WTC11 (cell line): ENCODE data around the gene HDHD5. TPM values are rescaled to one million over a fixed set of nuclear protein-coding genes. Genes with fewer than 3 reads are reported as not detected.

Experiments
- ATAC-seq: fragments of 200-7000 bp; cut with Tn5 transposase; 2 replicates; pipeline ENCODE4 v1.10.0; 2021; ENCODE audit warnings: mild to moderate bottlenecking, moderate library complexity
- CTCF ChIA-PET: fragments of 300-600 bp; sonication (Branson Sonifier 250); formaldehyde crosslinking; loops from one replicate; lab custom pipeline; 2021; ENCODE audit warnings: antibody characterized with exemption; lab: Charles Lee
- POLR2A ChIA-PET: fragments of 350-600 bp; sonication (Branson Sonifier 250); formaldehyde crosslinking; loops from one replicate; lab custom pipeline; 2021; ENCODE audit warnings: antibody characterized with exemption; lab: Charles Lee
- DNase-seq: peaks from one replicate; pipeline ENCODE4 v3.0.0; 2021; ENCODE audit warnings: low spot score
- H3K27ac Mint-ChIP-seq: 2 replicates; pipeline ENCODE4 v1.8.0; 2021; ENCODE audit warnings: mixed read lengths
- H3K27me3 Mint-ChIP-seq: 2 replicates; pipeline ENCODE4 v1.8.0; 2021; ENCODE audit warnings: low read depth, mild to moderate bottlenecking, moderate library complexity, mixed read lengths
- H3K36me3 Mint-ChIP-seq: 2 replicates; pipeline ENCODE4 v1.8.0; 2021; ENCODE audit warnings: mixed read lengths
- H3K4me1 Mint-ChIP-seq: 2 replicates; pipeline ENCODE4 v1.8.0; 2022; ENCODE audit warnings: mixed read lengths
- H3K4me3 Mint-ChIP-seq: 2 replicates; pipeline ENCODE4 v1.8.0; 2021; ENCODE audit warnings: mild to moderate bottlenecking, moderate library complexity, mixed read lengths
- H3K9me3 Mint-ChIP-seq: 2 replicates; pipeline ENCODE4 v1.8.0; 2021; ENCODE audit warnings: mixed read lengths
- ATF2 ChIP-seq: sonication (generic); formaldehyde crosslinking; IDR thresholded peaks from 2 replicates; pipeline ENCODE4 v1.8.1; 2022; ENCODE audit warnings: low read depth, missing genetic modification reagents, borderline replicate concordance
- ATF3 ChIP-seq: sonication (generic); formaldehyde crosslinking; conservative IDR thresholded peaks from 2 replicates; pipeline ENCODE4 v1.8.1; 2022; ENCODE audit warnings: mild to moderate bottlenecking, missing genetic modification reagents
- CBFB ChIP-seq: sonication (generic); formaldehyde crosslinking; IDR thresholded peaks from 2 replicates; pipeline ENCODE4 v1.8.1; 2022; ENCODE audit warnings: mild to moderate bottlenecking, low read depth, missing genetic modification reagents
- CDX4 ChIP-seq: fragments of 250-450 bp; sonication (Bioruptor Pico); IDR thresholded peaks from 2 replicates; pipeline ENCODE4 v1.9.0; 2021; ENCODE audit warnings: moderate library complexity, mild to moderate bottlenecking, inconsistent platforms, borderline replicate concordance
- ELF4 ChIP-seq: sonication (generic); formaldehyde crosslinking; IDR thresholded peaks from 2 replicates; pipeline ENCODE4 v1.8.1; 2022; ENCODE audit warnings: low read depth, mild to moderate bottlenecking, moderate library complexity, missing genetic modification reagents
- ETV6 ChIP-seq: sonication (generic); formaldehyde crosslinking; IDR thresholded peaks from 2 replicates; pipeline ENCODE4 v1.8.1; 2022; ENCODE audit warnings: mild to moderate bottlenecking, missing genetic modification reagents
- FOXJ3 ChIP-seq: sonication (generic); formaldehyde crosslinking; IDR thresholded peaks from 2 replicates; pipeline ENCODE4 v1.9.0; 2021; ENCODE audit warnings: missing genetic modification reagents, mild to moderate bottlenecking, borderline replicate concordance
- FOXP4 ChIP-seq: sonication (generic); formaldehyde crosslinking; IDR thresholded peaks from 2 replicates; pipeline ENCODE4 v1.8.0; 2022; ENCODE audit warnings: mild to moderate bottlenecking, missing genetic modification reagents
- GRHL2 ChIP-seq: fragments of 250-450 bp; sonication (Bioruptor Pico); IDR thresholded peaks from 2 replicates; pipeline ENCODE4 v1.8.0; 2022; ENCODE audit warnings: mild to moderate bottlenecking, moderate library complexity; ENCODE audit not compliant: insufficient replicate concordance, severe bottlenecking
- GTF2I ChIP-seq: fragments of 250-450 bp; sonication (Bioruptor Pico); conservative IDR thresholded peaks from 2 replicates; pipeline ENCODE4 v1.4.0; 2021; ENCODE audit warnings: mild to moderate bottlenecking
- NFE2L1 ChIP-seq: sonication (generic); formaldehyde crosslinking; IDR thresholded peaks from 2 replicates; pipeline ENCODE4 v1.8.1; 2023; ENCODE audit warnings: missing genetic modification reagents
- OVOL2 ChIP-seq: fragments of 250-450 bp; sonication (Bioruptor Pico); IDR thresholded peaks from 2 replicates; pipeline ENCODE4 v1.9.0; 2021; ENCODE audit warnings: mild to moderate bottlenecking, borderline replicate concordance
- PREB ChIP-seq: sonication (generic); formaldehyde crosslinking; IDR thresholded peaks from 2 replicates; pipeline ENCODE4 v1.8.1; 2022; ENCODE audit warnings: mild to moderate bottlenecking, missing genetic modification reagents, moderate library complexity, borderline replicate concordance
- SOX15 ChIP-seq: fragments of 250-450 bp; sonication (Bioruptor Pico); IDR thresholded peaks from 2 replicates; pipeline ENCODE4 v1.9.0; 2021; ENCODE audit warnings: mild to moderate bottlenecking
- TEAD4 ChIP-seq: sonication (generic); formaldehyde crosslinking; IDR thresholded peaks from 2 replicates; pipeline ENCODE4 v1.8.0; 2022; ENCODE audit warnings: mild to moderate bottlenecking, missing genetic modification reagents
- ZBTB21 ChIP-seq: sonication (generic); formaldehyde crosslinking; IDR thresholded peaks from 2 replicates; pipeline ENCODE4 v1.8.1; 2023; ENCODE audit warnings: mild to moderate bottlenecking, missing genetic modification reagents, borderline replicate concordance
- ZBTB43 ChIP-seq: sonication (generic); formaldehyde crosslinking; IDR thresholded peaks from 2 replicates; pipeline ENCODE4 v1.8.1; 2023; ENCODE audit warnings: mild to moderate bottlenecking, missing genetic modification reagents
- ZMAT4 ChIP-seq: fragments of 250-450 bp; sonication (Bioruptor Pico); IDR thresholded peaks from 2 replicates; pipeline ENCODE4 v1.9.0; 2021; ENCODE audit warnings: mild to moderate bottlenecking
- ZNF263 ChIP-seq: sonication (generic); formaldehyde crosslinking; IDR thresholded peaks from 2 replicates; pipeline ENCODE4 v1.8.1; 2022; ENCODE audit warnings: low read depth, mild to moderate bottlenecking, moderate library complexity, missing genetic modification reagents
- ZNF425 ChIP-seq: fragments of 250-450 bp; sonication (Bioruptor Pico); conservative IDR thresholded peaks from 2 replicates; pipeline ENCODE4 v1.9.0; 2021; ENCODE audit warnings: mild to moderate bottlenecking
- ZNF512 ChIP-seq: sonication (generic); formaldehyde crosslinking; IDR thresholded peaks from 2 replicates; pipeline ENCODE4 v1.8.1; 2022; ENCODE audit warnings: missing genetic modification reagents, borderline replicate concordance
- ZNF671 ChIP-seq: fragments of 250-450 bp; sonication (Bioruptor Pico); IDR thresholded peaks from 2 replicates; pipeline ENCODE4 v1.8.0; 2021; ENCODE audit warnings: mild to moderate bottlenecking
- total RNA-seq: library from RNA; stranded (reverse); gene quantifications from 3 replicates; pipeline ENCODE4 v1.2.3, GENCODE V29; 2021

HDHD5 gene
- total RNA-seq, 1 experiment from 2014 or later: 84.0 TPM

- no peaks in the 10 kb centered on the region for H3K27me3 Mint-ChIP-seq
- no peaks in the 10 kb centered on the region for H3K9me3 Mint-ChIP-seq
- H3K4me3 Mint-ChIP-seq: no peak overlapping the region
- TF ChIP-seq TEAD4 (CRISPR knock-in tag) (no peak), ZNF512 (CRISPR knock-in tag) (no peak), GTF2I (CRISPR knock-in tag) (no peak), GRHL2 (CRISPR knock-in tag) (no peak), FOXJ3 (CRISPR knock-in tag) (no peak), ZNF671 (CRISPR knock-in tag) (no peak), ELF4 (CRISPR knock-in tag) (no peak), ATF3 (no peak), ATF2 (CRISPR knock-in tag) (no peak)
- ChIA-PET CTCF (interaction anchor here (0.7 to 2.1 kb wide), 16 partner anchors 12 to 655 kb away, joined by 3 to 21 read pairs (median 4); no protein-coding TSS in a partner anchor), POLR2A (interaction anchor here (0.6 kb wide), 1 partner anchor 13 kb away, joined by 3 read pairs; no protein-coding TSS in a partner anchor)
- DNase-seq (peak; percentile 66), ATAC-seq (peak; percentile 88)
- no peak overlapping the region for H3K27ac Mint-ChIP-seq
- no peaks in the 10 kb centered on the region; the same call in 1 of the 2 replicates for H3K36me3 Mint-ChIP-seq
- peaks cover 13% of the 10 kb centered on the region for H3K4me1 Mint-ChIP-seq
These were observed 27.4 kb downstream of the HDHD5 start for GRCh38 chr22:17131686-17132085.

GRCh38 chr22:17130199-17130598 is 28.9 kb downstream of the HDHD5 start:
- H3K27me3 Mint-ChIP-seq: no peaks in the 10 kb centered on the region
- H3K36me3 Mint-ChIP-seq: no peaks in the 10 kb centered on the region; the same call in 1 of the 2 replicates
- TF ChIP-seq ZBTB21 (no peak), ETV6 (CRISPR knock-in tag) (no peak), NFE2L1 (CRISPR knock-in tag) (no peak), FOXP4 (no peak), CBFB (no peak), ZMAT4 (no peak), SOX15 (CRISPR knock-in tag) (no peak), ZBTB43 (no peak), ZNF425 (CRISPR knock-in tag) (no peak), ZNF263 (CRISPR knock-in tag) (no peak), OVOL2 (no peak), CDX4 (CRISPR knock-in tag) (no peak), PREB (CRISPR knock-in tag) (no peak), ZNF671 (CRISPR knock-in tag) (no peak)

More at GRCh38 chr22:17130199-17130598, 28.9 kb downstream of the HDHD5 start:
- POLR2A ChIA-PET: no interaction called here
- Mint-ChIP-seq H3K4me1 (peaks cover 11% of the 10 kb centered on the region), H3K4me3 (no peak overlapping the region), H3K9me3 (no peaks in the 10 kb centered on the region), H3K27ac (0 out of 2 replicates have a peak overlapping the region, but pooled peaks have one; percentile 3)
- CTCF ChIA-PET: no interaction called here
- DNase-seq: no peak
- no peak for ATAC-seq
